Central memory CD8-positive, alpha-beta T cell (primary cell): ENCODE data around the gene KDSR.

Source experiments
- ATAC-seq: fragments of 150-1000 bp; cut with Tn5 transposase; replicated peaks from 2 replicates; pipeline ENCODE4 v1.10.0; 2022; ENCODE audit warnings: mild to moderate bottlenecking, moderate FRiP score, moderate number of reproducible peaks; ENCODE audit not compliant: poor library complexity, severe bottlenecking; ENCODE audit errors: extremely low read depth
- DNase-seq, 2 donors: peaks; one replicate each; pipeline ENCODE4 v3.0.0; 2021; ENCODE audit warnings: low spot score in 2 of 2
- H3K27ac Mint-ChIP-seq: one replicate; pipeline ENCODE4 v1.8.0; 2022; ENCODE audit warnings: low read depth, mild to moderate bottlenecking, moderate library complexity, mixed read lengths
- H3K27me3 Mint-ChIP-seq: one replicate; pipeline ENCODE4 v1.8.0; 2022; ENCODE audit warnings: mixed read lengths
- H3K36me3 Mint-ChIP-seq: one replicate; pipeline ENCODE4 v1.8.0; 2022; ENCODE audit warnings: mild to moderate bottlenecking, moderate library complexity, mixed read lengths; ENCODE audit not compliant: insufficient read depth
- H3K4me1 Mint-ChIP-seq: one replicate; pipeline ENCODE4 v1.8.0; 2022; ENCODE audit warnings: mixed read lengths
- H3K4me3 Mint-ChIP-seq: one replicate; pipeline ENCODE4 v1.8.0; 2022; ENCODE audit warnings: mild to moderate bottlenecking, moderate library complexity, mixed read lengths
- H3K9me3 Mint-ChIP-seq: one replicate; pipeline ENCODE4 v1.8.0; 2022; ENCODE audit warnings: mixed read lengths

The KDSR gene

GRCh38 chr18:63367053-63367953 is at the start of gene KDSR:
TSS of gene KDSR (minus strand) at chr18:63367206. CDS start at chr18:63367118, 88 bp downstream.
- Mint-ChIP-seq H3K27ac (peak within 1 kb of the TSS; percentile 72), H3K4me1 (peaks cover 36% of the 10 kb centered on the region), H3K4me3 (peak within 1 kb of the TSS; percentile 92), H3K9me3 (no peaks in the 10 kb centered on the region), H3K36me3 (peaks cover 10% of the 10 kb centered on the region), H3K27me3 (no peaks in the 10 kb centered on the region)
- ATAC-seq (peak; percentile 81), DNase-seq (peak; percentile 66 to 67)

GRCh38 chr18:63412953-63413352 is 45.9 kb upstream of the KDSR start:
- Mint-ChIP-seq H3K27ac (no peak overlapping the region), H3K9me3 (no peaks in the 10 kb centered on the region), H3K27me3 (no peaks in the 10 kb centered on the region), H3K36me3 (peaks cover 46% of the 10 kb centered on the region), H3K4me3 (no peak overlapping the region), H3K4me1 (peaks cover 28% of the 10 kb centered on the region)
- DNase-seq (no peak), ATAC-seq (no peak)

GRCh38 chr18:63410792-63411191 is 43.8 kb upstream of the KDSR start:
- Mint-ChIP-seq H3K36me3 (peaks cover 59% of the 10 kb centered on the region), H3K4me3 (no peak overlapping the region), H3K9me3 (no peaks in the 10 kb centered on the region), H3K4me1 (peaks cover 40% of the 10 kb centered on the region), H3K27ac (peak overlapping the region; percentile 48), H3K27me3 (no peaks in the 10 kb centered on the region)
- DNase-seq (no peak), ATAC-seq (no peak)

GRCh38 chr18:63409301-63409700 is 42.3 kb upstream of the KDSR start:
- Mint-ChIP-seq H3K4me1 (peaks cover 34% of the 10 kb centered on the region), H3K36me3 (peaks cover 55% of the 10 kb centered on the region), H3K27ac (no peak overlapping the region), H3K27me3 (no peaks in the 10 kb centered on the region), H3K4me3 (no peak overlapping the region), H3K9me3 (no peaks in the 10 kb centered on the region)
- ATAC-seq (no peak), DNase-seq (no peak)

GRCh38 chr18:63407734-63408133 is 40.7 kb upstream of the KDSR start:
- H3K27ac Mint-ChIP-seq, result no peak overlapping the region
- no peak overlapping the region for H3K4me3 Mint-ChIP-seq
- no peaks in the 10 kb centered on the region for H3K27me3 Mint-ChIP-seq
- no peaks in the 10 kb centered on the region for H3K9me3 Mint-ChIP-seq
- peaks cover 21% of the 10 kb centered on the region for H3K4me1 Mint-ChIP-seq
- peaks cover 58% of the 10 kb centered on the region for H3K36me3 Mint-ChIP-seq
- DNase-seq, result no peak
- no peak for ATAC-seq

GRCh38 chr18:63405986-63406385 is 39.0 kb upstream of the KDSR start:
- no peak for DNase-seq
- no peak for ATAC-seq
- no peaks in the 10 kb centered on the region for H3K9me3 Mint-ChIP-seq
- H3K4me1 Mint-ChIP-seq, result peaks cover 19% of the 10 kb centered on the region
- H3K27me3 Mint-ChIP-seq, result no peaks in the 10 kb centered on the region
- no peak overlapping the region for H3K27ac Mint-ChIP-seq
- H3K4me3 Mint-ChIP-seq, result no peak overlapping the region
- peaks cover 62% of the 10 kb centered on the region for H3K36me3 Mint-ChIP-seq

GRCh38 chr18:63402246-63403162 is 35.5 kb upstream of the KDSR start:
- Mint-ChIP-seq H3K36me3 (peaks cover 59% of the 10 kb centered on the region), H3K4me3 (no peak overlapping the region), H3K27me3 (no peaks in the 10 kb centered on the region), H3K4me1 (peaks cover 21% of the 10 kb centered on the region), H3K9me3 (no peaks in the 10 kb centered on the region), H3K27ac (no peak overlapping the region)
- ATAC-seq (no peak), DNase-seq (no peak)

- ATAC-seq (no peak), DNase-seq (no peak)
- Mint-ChIP-seq H3K36me3 (peaks cover 67% of the 10 kb centered on the region), H3K27ac (peak overlapping the region; percentile 85), H3K9me3 (no peaks in the 10 kb centered on the region), H3K4me3 (no peak overlapping the region), H3K27me3 (no peaks in the 10 kb centered on the region), H3K4me1 (peaks cover 13% of the 10 kb centered on the region)
Observed at GRCh38 chr18:63399300-63399699, 32.3 kb upstream of the KDSR start.

- no peak for ATAC-seq
- no peak overlapping the region for H3K27ac Mint-ChIP-seq
- peaks cover 63% of the 10 kb centered on the region for H3K36me3 Mint-ChIP-seq
- peaks cover 13% of the 10 kb centered on the region for H3K4me1 Mint-ChIP-seq
- H3K9me3 Mint-ChIP-seq, result no peaks in the 10 kb centered on the region
- H3K4me3 Mint-ChIP-seq, result no peak overlapping the region
- H3K27me3 Mint-ChIP-seq, result no peaks in the 10 kb centered on the region
- DNase-seq, result no peak
Observed at GRCh38 chr18:63397349-63397748, 30.3 kb upstream of the KDSR start.

- H3K36me3 Mint-ChIP-seq, result peaks cover 65% of the 10 kb centered on the region
- no peak overlapping the region for H3K4me3 Mint-ChIP-seq
- H3K27ac Mint-ChIP-seq, result no peak overlapping the region
- ATAC-seq (no peak), DNase-seq (no peak)
- no peaks in the 10 kb centered on the region for H3K27me3 Mint-ChIP-seq
- peaks cover 8% of the 10 kb centered on the region for H3K4me1 Mint-ChIP-seq
- no peaks in the 10 kb centered on the region for H3K9me3 Mint-ChIP-seq
Observed at GRCh38 chr18:63395503-63395902, 28.5 kb upstream of the KDSR start.

GRCh38 chr18:63394954-63395353 is 27.9 kb upstream of the KDSR start:
- H3K27me3 Mint-ChIP-seq, result no peaks in the 10 kb centered on the region
- DNase-seq (no peak), ATAC-seq (no peak)
- no peak overlapping the region for H3K4me3 Mint-ChIP-seq
- H3K27ac Mint-ChIP-seq, result no peak overlapping the region
- H3K36me3 Mint-ChIP-seq, result peaks cover 64% of the 10 kb centered on the region
- peaks cover 3% of the 10 kb centered on the region for H3K4me1 Mint-ChIP-seq
- H3K9me3 Mint-ChIP-seq, result no peaks in the 10 kb centered on the region

GRCh38 chr18:63387861-63388260 is 20.9 kb upstream of the KDSR start:
- H3K27me3 Mint-ChIP-seq, result no peaks in the 10 kb centered on the region
- no peak for ATAC-seq
- H3K4me3 Mint-ChIP-seq, result no peak overlapping the region
- peak overlapping the region; percentile 41 for H3K27ac Mint-ChIP-seq
- no peak for DNase-seq
- peaks cover 32% of the 10 kb centered on the region for H3K36me3 Mint-ChIP-seq
- no peaks in the 10 kb centered on the region for H3K4me1 Mint-ChIP-seq
- H3K9me3 Mint-ChIP-seq, result no peaks in the 10 kb centered on the region
